MM.1S (cell line): ENCODE data around the gene OR6X1.
A peak's percentile ranks its signal among the peaks of the same experiment; 100 is the strongest.
"Not testable (repeated sequence)": the region's sequence is repeated elsewhere in the genome, so short reads cannot be mapped to it uniquely, and the experiment has no call there.

ENCODE experiments used
- DNase-seq: peaks from one replicate; pipeline ENCODE4 v3.0.0-alpha.2; 2015
- H2AFZ ChIP-seq: fragments of 300-600 bp; sonication (generic); 2 replicates; pipeline ENCODE4 v1.6.0; 2016; ENCODE audit warnings: antibody characterized with exemption, low read length
- H3F3A ChIP-seq: fragments of 300-600 bp; sonication (generic); 2 replicates; pipeline ENCODE4 v1.6.1; 2016; ENCODE audit warnings: mild to moderate bottlenecking, antibody characterized with exemption, low read length, moderate library complexity, mixed read lengths; ENCODE audit not compliant: insufficient read depth
- H3K27ac ChIP-seq: fragments of 300-600 bp; sonication (generic); 2 replicates; pipeline ENCODE4 v1.5.1; 2016; ENCODE audit warnings: mild to moderate bottlenecking, low read length
- H3K27me3 ChIP-seq: fragments of 300-600 bp; sonication (generic); replicated peaks from 2 replicates; pipeline ENCODE4 v1.6.0; 2016; ENCODE audit warnings: low read length; ENCODE audit not compliant: insufficient read depth
- H3K36me3 ChIP-seq: fragments of 300-600 bp; sonication (generic); replicated peaks from 2 replicates; pipeline ENCODE4 v1.6.1; 2016; ENCODE audit warnings: mild to moderate bottlenecking, low read length, mixed read lengths; ENCODE audit not compliant: insufficient read depth
- H3K4me1 ChIP-seq: fragments of 300-600 bp; sonication (generic); 2 replicates; pipeline ENCODE4 v1.6.1; 2016; ENCODE audit warnings: low read length, mixed read lengths
- H3K4me2 ChIP-seq: fragments of 300-600 bp; sonication (generic); 2 replicates; pipeline ENCODE4 v1.6.0; 2016; ENCODE audit warnings: low read depth, low read length
- H3K4me3 ChIP-seq: fragments of 300-600 bp; sonication (generic); 2 replicates; pipeline ENCODE4 v1.5.1; 2016; ENCODE audit warnings: low read length, mixed read lengths
- H3K79me2 ChIP-seq: fragments of 300-600 bp; sonication (generic); 2 replicates; pipeline ENCODE4 v1.6.1; 2016; ENCODE audit warnings: mixed run types, low read length, mixed read lengths
- H3K9ac ChIP-seq: fragments of 300-600 bp; sonication (generic); 2 replicates; pipeline ENCODE4 v1.6.1; 2016; ENCODE audit warnings: low read length, mixed read lengths
- H3K9me2 ChIP-seq: fragments of 300-600 bp; sonication (generic); replicated peaks from 2 replicates; pipeline ENCODE4 v1.6.1; 2016; ENCODE audit warnings: mild to moderate bottlenecking, low read length, mixed read lengths; ENCODE audit not compliant: insufficient read depth
- H3K9me3 ChIP-seq: fragments of 300-600 bp; sonication (generic); replicated peaks from 2 replicates; pipeline ENCODE4 v1.6.1; 2016; ENCODE audit warnings: mild to moderate bottlenecking, low read length, mixed read lengths; ENCODE audit not compliant: insufficient read depth
- H4K20me1 ChIP-seq: fragments of 300-600 bp; sonication (generic); 2 replicates; pipeline ENCODE4 v1.6.1; 2016; ENCODE audit warnings: mild to moderate bottlenecking, low read length, moderate library complexity, mixed read lengths; ENCODE audit not compliant: insufficient read depth
- CTCF ChIP-seq: fragments of 300-600 bp; sonication (generic); IDR thresholded peaks from 2 replicates; pipeline ENCODE4 v1.5.1; 2016; ENCODE audit warnings: antibody characterized with exemption, low read length, mixed read lengths
- EZH2 ChIP-seq: fragments of 300-600 bp; sonication (generic); optimal IDR thresholded peaks from 2 replicates; pipeline ENCODE3; 2017; ENCODE audit warnings: low read depth, mild to moderate bottlenecking, antibody characterized with exemption, low read length, mixed read lengths
- EZH2phosphoT487 ChIP-seq: fragments of 300-600 bp; sonication (generic); IDR thresholded peaks from 2 replicates; pipeline ENCODE4 v1.6.1; 2018; ENCODE audit warnings: antibody characterized with exemption, low read length

OR6X1 gene

GRCh38 chr11:123755344-123755743 lies 1.0 kb upstream of the OR6X1 start:
- Histone ChIP-seq H3K27me3 (no peaks in the 10 kb centered on the region), H3K9me2 (no peaks in the 10 kb centered on the region), H3K4me1 (peaks cover 17% of the 10 kb centered on the region), H3K4me3 (no peak overlapping the region), H3K79me2 (no peaks in the 10 kb centered on the region), H3K9me3 (no peaks in the 10 kb centered on the region), H3K36me3 (no peaks in the 10 kb centered on the region), H2AFZ (no peak overlapping the region), H3K27ac (no peak overlapping the region), H4K20me1 (no peaks in the 10 kb centered on the region), H3K4me2 (no peak overlapping the region), H3K9ac (no peak overlapping the region), H3F3A (no peaks in the 10 kb centered on the region)
- no peak for TF ChIP-seq EZH2
- TF ChIP-seq EZH2phosphoT487 = no peak
- TF ChIP-seq CTCF = no peak
- DNase-seq = no peak

- H3K4me1 ChIP-seq = peaks cover 17% of the 10 kb centered on the region
- TF ChIP-seq CTCF (no peak), EZH2phosphoT487 (no peak), EZH2 (no peak)
- H3K36me3 ChIP-seq = no peaks in the 10 kb centered on the region
- no peak overlapping the region for H3K27ac ChIP-seq
- H3K27me3 ChIP-seq = no peaks in the 10 kb centered on the region
- no peaks in the 10 kb centered on the region for H3F3A ChIP-seq
- peak overlapping the region; percentile 40 for H2AFZ ChIP-seq
- H3K9me2 ChIP-seq = no peaks in the 10 kb centered on the region
- H4K20me1 ChIP-seq = no peaks in the 10 kb centered on the region
- no peak overlapping the region for H3K9ac ChIP-seq
- H3K4me2 ChIP-seq = peak overlapping the region; percentile 36; the same call in 1 of the 2 replicates
- H3K4me3 ChIP-seq = no peak overlapping the region
- DNase-seq = peak; percentile 11
- no peaks in the 10 kb centered on the region for H3K9me3 ChIP-seq
- no peaks in the 10 kb centered on the region for H3K79me2 ChIP-seq
Observed at GRCh38 chr11:123753110-123753509, 1.2 kb downstream of the OR6X1 start.

GRCh38 chr11:123751781-123752180 lies 2.5 kb downstream of the OR6X1 start:
- Histone ChIP-seq H3K4me3 (no peak overlapping the region), H3K79me2 (no peaks in the 10 kb centered on the region), H3K4me1 (peaks cover 17% of the 10 kb centered on the region), H2AFZ (no peak overlapping the region), H3K27me3 (no peaks in the 10 kb centered on the region), H3K9me3 (no peaks in the 10 kb centered on the region), H3F3A (no peaks in the 10 kb centered on the region), H3K9me2 (no peaks in the 10 kb centered on the region), H3K9ac (no peak overlapping the region), H3K4me2 (no peak overlapping the region), H3K27ac (no peak overlapping the region), H4K20me1 (no peaks in the 10 kb centered on the region), H3K36me3 (no peaks in the 10 kb centered on the region)
- TF ChIP-seq CTCF (no peak), EZH2phosphoT487 (no peak), EZH2 (no peak)
- DNase-seq = no peak

GRCh38 chr11:123748349-123748748 lies 6.0 kb downstream of the OR6X1 start:
- H3K9me3 ChIP-seq, H3K9me2 ChIP-seq, H4K20me1 ChIP-seq, H3K4me3 ChIP-seq, H3F3A ChIP-seq, H2AFZ ChIP-seq, DNase-seq, H3K79me2 ChIP-seq, H3K27me3 ChIP-seq, H3K9ac ChIP-seq, H3K36me3 ChIP-seq, H3K27ac ChIP-seq, H3K4me2 ChIP-seq: not testable (repeated sequence)
- peaks cover 15% of the 10 kb centered on the region for H3K4me1 ChIP-seq
